Sigmoid colon (tissue), 7 donors: ENCODE measurements around the gene IL1RAPL1. TPM values are rescaled to one million over a fixed set of nuclear protein-coding genes. Genes with fewer than 3 reads are reported as not detected.
"Not testable (repeated sequence)": the region's sequence is repeated elsewhere in the genome, so short reads cannot be mapped to it uniquely, and the experiment has no call there.

Source experiments
- DNase-seq: peaks from one replicate; pipeline ENCODE4 v3.0.0-alpha.2; 2019
- H3K27ac ChIP-seq, 4 donors: fragments of 200-600 bp; sonication (generic); one replicate each; pipeline ENCODE4 v1.5.1; 2016 to 2019; ENCODE audit warnings: mild to moderate bottlenecking in 1 of 4
- H3K27me3 ChIP-seq, 3 donors: fragments of 200-600 bp; sonication (generic); one replicate each; pipeline ENCODE4 v1.5.1; 2019; ENCODE audit warnings: mild to moderate bottlenecking in 1 of 3
- H3K36me3 ChIP-seq, 4 donors: fragments of 200-600 bp; sonication (generic); one replicate each; pipeline ENCODE4 v1.5.1; 2016 to 2019
- H3K4me1 ChIP-seq, 4 donors: fragments of 200-600 bp; sonication (generic); one replicate each; pipeline ENCODE4 v1.5.1; 2017 to 2019
- H3K4me3 ChIP-seq, 4 donors: fragments of 200-600 bp; sonication (generic); one replicate each; pipeline ENCODE4 v1.5.1; 2017 to 2019; ENCODE audit warnings: mild to moderate bottlenecking in 2 of 4, moderate library complexity in 1 of 4
- H3K9me3 ChIP-seq, 4 donors: fragments of 200-600 bp in 3 of 4; sonication (generic) in 3 of 4; one replicate each; pipeline versions ENCODE4 v1.5.1 to v1.6.1; 2013 to 2019
- EP300 ChIP-seq, 4 donors: sonication (generic); formaldehyde crosslinking; IDR thresholded peaks; one replicate each; pipeline ENCODE4 v1.6.1; 2017; ENCODE audit warnings: antibody characterized with exemption in 4 of 4
- POLR2A ChIP-seq, 2 donors: fragments of 450-650 bp; IDR thresholded peaks; one replicate each; pipeline ENCODE4 v1.6.1; 2016; ENCODE audit warnings: antibody characterized with exemption in 2 of 2, mild to moderate bottlenecking in 2 of 2, moderate library complexity in 2 of 2
- POLR2AphosphoS5 ChIP-seq, 4 donors: sonication (generic); formaldehyde crosslinking; IDR thresholded peaks; one replicate each; pipeline ENCODE4 v1.6.1; 2017; ENCODE audit warnings: antibody characterized with exemption in 4 of 4
- WGBS, 2 donors: extraction: QIAGEN DNeasy Blood & Tissue Kit; methylation state at CpG; one replicate each; pipeline ENCODE4 v1.1.7; 2013; 5-methylcytosine and 5-hydroxymethylcytosine counted together
- intact Hi-C: fragments of 100-400 bp; cut with DNase I; formaldehyde crosslinking; loops from one replicate; pipeline ENCODE4 v1.15.1; 2023
- polyA plus RNA-seq, 3 donors: library from polyadenylated mRNA; stranded (reverse); fragments of 200-250 nt; gene quantifications; one replicate each; pipeline ENCODE4 v1.2.3, GENCODE V29; 2013
- total RNA-seq, 4 donors: library from RNA; depleted of rRNA; stranded (reverse); fragments of >200 nt; gene quantifications; one replicate each; pipeline ENCODE4 v1.1.0, GENCODE V29; 2016
- TF ChIP-seq, protein P1 (sequence below), 4 experiments: fragments of 450-650 bp in 3 of 4; fragments of 200-600 bp in 1 of 4; IDR thresholded peaks; one replicate each; pipeline ENCODE4 v1.5.1; 2016 to 2019; ENCODE audit warnings: antibody characterized with exemption in 4 of 4, mild to moderate bottlenecking in 3 of 4, moderate library complexity in 2 of 4
- donor health status: healthy with polysubstance abuse.
- donor health status: Bipolar disorder and iron deficiency.
- donor health status: healthy.

Gene IL1RAPL1
- total and polyA plus RNA-seq, 7 donors: 0.07 to 2.5 (median 1.2) TPM; not detected in 2

DNA sequence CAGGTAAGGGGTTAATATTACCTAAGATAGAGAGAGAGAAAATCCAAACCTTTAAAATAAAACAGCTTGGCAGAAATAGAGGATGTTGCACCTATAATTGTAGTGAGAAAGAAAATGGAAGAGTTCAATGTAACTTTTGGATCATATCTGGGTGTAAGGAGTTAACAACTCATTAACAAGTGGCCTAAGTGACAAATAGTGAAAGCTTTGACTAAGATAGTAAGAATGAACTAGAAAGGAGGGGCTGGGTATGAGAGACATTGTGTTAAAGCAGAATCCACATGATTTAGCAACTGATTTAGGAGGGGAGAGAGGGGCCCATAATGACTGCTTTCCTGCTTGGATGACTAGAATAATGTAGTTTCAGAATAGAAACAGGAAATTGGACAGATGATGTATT is 761.0 kb downstream of the IL1RAPL1 start:
- Histone ChIP-seq H3K27me3 (no peaks in the 10 kb centered on the region), H3K36me3 (no peaks in the 10 kb centered on the region), H3K9me3 (no peaks in the 10 kb centered on the region), H3K4me3 (no peak overlapping the region), H3K4me1 (no peaks in the 10 kb centered on the region), H3K27ac (no peak overlapping the region)
- intact Hi-C loops: no loop called here
- TF ChIP-seq POLR2A (IDR thresholded peaks at IDR 0.05) (no peak), EP300 (IDR thresholded peaks at IDR 0.05) (no peak), POLR2AphosphoS5 (IDR thresholded peaks at IDR 0.05) (no peak)
- TF ChIP-seq, protein P1, sequence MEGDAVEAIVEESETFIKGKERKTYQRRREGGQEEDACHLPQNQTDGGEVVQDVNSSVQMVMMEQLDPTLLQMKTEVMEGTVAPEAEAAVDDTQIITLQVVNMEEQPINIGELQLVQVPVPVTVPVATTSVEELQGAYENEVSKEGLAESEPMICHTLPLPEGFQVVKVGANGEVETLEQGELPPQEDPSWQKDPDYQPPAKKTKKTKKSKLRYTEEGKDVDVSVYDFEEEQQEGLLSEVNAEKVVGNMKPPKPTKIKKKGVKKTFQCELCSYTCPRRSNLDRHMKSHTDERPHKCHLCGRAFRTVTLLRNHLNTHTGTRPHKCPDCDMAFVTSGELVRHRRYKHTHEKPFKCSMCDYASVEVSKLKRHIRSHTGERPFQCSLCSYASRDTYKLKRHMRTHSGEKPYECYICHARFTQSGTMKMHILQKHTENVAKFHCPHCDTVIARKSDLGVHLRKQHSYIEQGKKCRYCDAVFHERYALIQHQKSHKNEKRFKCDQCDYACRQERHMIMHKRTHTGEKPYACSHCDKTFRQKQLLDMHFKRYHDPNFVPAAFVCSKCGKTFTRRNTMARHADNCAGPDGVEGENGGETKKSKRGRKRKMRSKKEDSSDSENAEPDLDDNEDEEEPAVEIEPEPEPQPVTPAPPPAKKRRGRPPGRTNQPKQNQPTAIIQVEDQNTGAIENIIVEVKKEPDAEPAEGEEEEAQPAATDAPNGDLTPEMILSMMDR (IDR thresholded peaks at IDR 0.05): no peak
- no peak for DNase-seq

- WGBS, 2 donors: 86 to 93% methylated on average over 1 of the region's 1 CpG
- no peaks in the 10 kb centered on the region for H3K9me3 ChIP-seq
Measured at GRCh38 chrX:29359276-29359675, 772.0 kb downstream of the IL1RAPL1 start.

GRCh38 chrX:29374765-29375164 is 787.5 kb downstream of the IL1RAPL1 start:
- DNase-seq, H3K4me1 ChIP-seq, intact Hi-C loops, H3K36me3 ChIP-seq, H3K9me3 ChIP-seq, H3K4me3 ChIP-seq, H3K27me3 ChIP-seq, H3K27ac ChIP-seq: not testable (repeated sequence)

More at GRCh38 chrX:29359276-29359675, 772.0 kb downstream of the IL1RAPL1 start:
- intact Hi-C loops: no loop called here
- DNase-seq: no peak
- Histone ChIP-seq H3K4me1 (no peaks in the 10 kb centered on the region), H3K36me3 (no peaks in the 10 kb centered on the region), H3K4me3 (no peak overlapping the region), H3K27ac (no peak overlapping the region), H3K27me3 (no peaks in the 10 kb centered on the region)
- TF ChIP-seq, protein P1 (IDR thresholded peaks at IDR 0.05): no peak
- TF ChIP-seq POLR2AphosphoS5 (IDR thresholded peaks at IDR 0.05) (no peak), EP300 (IDR thresholded peaks at IDR 0.05) (no peak), POLR2A (IDR thresholded peaks at IDR 0.05) (no peak)

DNA sequence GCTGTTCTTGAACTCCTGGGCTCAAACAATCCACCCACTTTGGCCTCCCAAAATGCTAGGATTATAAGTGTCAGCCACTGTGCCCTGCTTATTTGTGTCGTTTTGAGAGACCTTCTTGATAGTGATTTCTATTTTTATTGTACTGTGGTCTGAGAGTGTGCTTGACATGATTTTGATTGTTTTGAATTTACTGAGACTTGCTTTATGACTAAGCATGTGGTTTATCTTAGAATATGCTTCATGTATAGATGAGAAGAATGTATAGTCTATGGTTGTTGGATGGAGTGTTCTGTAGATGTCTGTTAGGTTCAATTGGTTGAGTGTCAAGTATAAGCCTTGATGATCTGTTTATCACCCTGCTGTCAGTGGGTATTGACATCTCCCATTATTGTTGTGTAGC is 789.3 kb downstream of the IL1RAPL1 start:
- 83 to 84% methylated on average over 1 of the region's 1 CpG for WGBS, 2 donors
- intact Hi-C loops: no loop called here
- no peaks in the 10 kb centered on the region for H3K36me3 ChIP-seq

DNA sequence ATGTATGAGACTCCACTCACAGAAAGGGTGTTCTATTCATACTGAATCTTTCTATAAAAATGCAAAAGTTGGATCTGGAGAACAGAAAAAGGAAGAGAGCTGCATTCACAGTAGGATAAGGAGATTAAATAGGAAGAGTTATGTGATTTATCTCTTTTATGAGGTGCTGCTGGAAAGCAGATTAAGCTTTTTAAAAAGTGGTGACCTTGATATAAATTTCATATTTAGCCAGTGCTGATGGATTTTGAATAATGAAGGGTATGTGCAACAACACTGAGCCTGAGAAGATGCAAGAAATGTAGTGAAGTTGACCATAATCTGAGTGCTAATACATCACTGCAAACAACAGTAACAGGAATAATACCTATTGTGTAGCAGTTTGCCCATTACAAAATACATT is 795.6 kb downstream of the IL1RAPL1 start:
- TF ChIP-seq, protein P1 (IDR thresholded peaks at IDR 0.05): no peak
- TF ChIP-seq EP300 (IDR thresholded peaks at IDR 0.05) (no peak), POLR2A (IDR thresholded peaks at IDR 0.05) (no peak), POLR2AphosphoS5 (IDR thresholded peaks at IDR 0.05) (no peak)
- intact Hi-C loops: no loop called here
- Histone ChIP-seq H3K9me3 (no peaks in the 10 kb centered on the region), H3K4me3 (no peak overlapping the region), H3K4me1 (no peaks in the 10 kb centered on the region), H3K36me3 (no peaks in the 10 kb centered on the region), H3K27me3 (no peaks in the 10 kb centered on the region), H3K27ac (no peak overlapping the region)
- DNase-seq: no peak

More for the DNA sequence above, 789.3 kb downstream of the IL1RAPL1 start:
- H3K4me3 ChIP-seq: no peak overlapping the region
- no peak for DNase-seq
- H3K27ac ChIP-seq: no peak overlapping the region
- no peaks in the 10 kb centered on the region for H3K4me1 ChIP-seq
- H3K27me3 ChIP-seq: peaks cover 0 to 3% (median 0%) of the 10 kb centered on the region in 3 donors
- TF ChIP-seq EP300 (IDR thresholded peaks at IDR 0.05): no peak
- no peak for TF ChIP-seq POLR2AphosphoS5 (IDR thresholded peaks at IDR 0.05)
- TF ChIP-seq, protein P1 (IDR thresholded peaks at IDR 0.05): no peak
- no peak for TF ChIP-seq POLR2A (IDR thresholded peaks at IDR 0.05)
- no peaks in the 10 kb centered on the region for H3K9me3 ChIP-seq
